MCF 10A (cell line): Measurements from ENCODE around the gene CCDC34. TPM values are rescaled to one million over a fixed set of nuclear protein-coding genes. Genes with fewer than 3 reads are reported as not detected.

Source experiments
- BruUV-seq: library from RNA; stranded (reverse); fragments of 400-500 nt; replicated peaks from 2 replicates; lab custom pipeline; 2021; lab: Mats Ljungman, UMichigan
- CTCF ChIA-PET: fragments of 300-600 bp; sonication (Branson Sonifier 250); formaldehyde crosslinking; extraction: SDS; loops from one replicate; lab custom pipeline; 2021; ENCODE audit warnings: antibody characterized with exemption, inconsistent platforms; lab: Yijun Ruan, JAX
- POLR2A ChIA-PET: fragments of 300-600, 350-650 bp; sonication (Branson Sonifier 250); formaldehyde crosslinking; extraction: SDS; loops from one replicate; lab custom pipeline; 2020; ENCODE audit warnings: antibody characterized with exemption, inconsistent platforms; lab: Yijun Ruan, JAX
- DNase-seq: peaks from one replicate; pipeline ENCODE4 v3.0.0-alpha.2; 2018; ENCODE audit not compliant: unreplicated experiment
- H3K27ac Mint-ChIP-seq: one replicate; pipeline ENCODE4 v1.8.0; 2022; ENCODE audit warnings: mild to moderate bottlenecking, low read depth, mixed read lengths; ENCODE audit not compliant: unreplicated experiment
- H3K27me3 Mint-ChIP-seq: one replicate; pipeline ENCODE4 v1.8.0; 2022; ENCODE audit warnings: mixed read lengths; ENCODE audit not compliant: insufficient read depth, unreplicated experiment
- H3K36me3 Mint-ChIP-seq: one replicate; pipeline ENCODE4 v1.8.0; 2022; ENCODE audit warnings: mild to moderate bottlenecking, moderate library complexity, mixed read lengths; ENCODE audit not compliant: insufficient read depth, unreplicated experiment
- H3K4me1 Mint-ChIP-seq: one replicate; pipeline ENCODE4 v1.8.0; 2022; ENCODE audit warnings: mixed read lengths; ENCODE audit not compliant: insufficient read depth, unreplicated experiment
- H3K4me3 Mint-ChIP-seq: one replicate; pipeline ENCODE4 v1.8.0; 2022; ENCODE audit warnings: mild to moderate bottlenecking, moderate library complexity, mixed read lengths; ENCODE audit not compliant: unreplicated experiment
- H3K9me3 Mint-ChIP-seq: one replicate; pipeline ENCODE4 v1.8.0; 2022; ENCODE audit warnings: mixed read lengths; ENCODE audit not compliant: unreplicated experiment
- CTCF ChIP-seq: fragments of 200-600 bp; IDR thresholded peaks from one replicate; pipeline ENCODE4 v1.8.0; 2022; ENCODE audit warnings: antibody characterized with exemption, mild to moderate bottlenecking; ENCODE audit not compliant: unreplicated experiment
- intact Hi-C: fragments of 100-400 bp; cut with micrococcal nuclease; formaldehyde crosslinking; loops from 2 replicates; pipeline ENCODE4 v1.14.1; 2022
- total RNA-seq: library from RNA; stranded (reverse); gene quantifications from 2 replicates; pipeline ENCODE4 v1.2.3, GENCODE V29; 2022

CCDC34 gene
- total RNA-seq, 1 experiment from 2014 or later: 11.1 TPM

DNA sequence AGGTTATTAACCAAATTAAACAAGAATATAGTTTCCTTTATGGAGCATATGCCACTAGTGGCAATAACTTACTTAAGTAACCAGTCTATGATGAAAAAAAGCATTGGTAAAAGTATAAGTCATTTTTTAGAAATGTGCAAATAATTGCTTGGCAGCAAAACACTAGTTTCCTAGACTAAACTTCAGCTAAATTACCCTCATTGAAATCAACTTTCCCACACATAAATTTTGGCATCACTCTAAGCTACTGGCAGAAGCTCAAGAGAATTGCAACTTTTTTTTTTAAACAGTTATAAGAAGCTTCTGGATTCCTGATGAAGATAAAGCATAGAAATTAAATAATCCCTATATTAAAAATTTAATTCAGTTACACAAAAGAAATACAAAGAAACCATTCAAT, 12.5 kb downstream of the CCDC34 start:
- Mint-ChIP-seq H3K9me3 (no peaks in the 10 kb centered on the region), H3K27me3 (no peaks in the 10 kb centered on the region), H3K4me1 (no peaks in the 10 kb centered on the region), H3K27ac (no peak overlapping the region), H3K36me3 (no peaks in the 10 kb centered on the region), H3K4me3 (no peak overlapping the region)
- DNase-seq: no peak
- intact Hi-C loops: no loop called here
- BruUV-seq: no TSS peak
- CTCF ChIA-PET: interaction anchor here (1.5 kb wide), 1 partner anchor 167 kb away, joined by 3 read pairs; no protein-coding TSS in a partner anchor
- no peak for TF ChIP-seq CTCF
- POLR2A ChIA-PET: interaction anchor here (0.6 to 0.7 kb wide), 2 partner anchors 12 to 74 kb away, joined by 3 read pairs; partner anchors contain the start of gene CCDC34

DNA sequence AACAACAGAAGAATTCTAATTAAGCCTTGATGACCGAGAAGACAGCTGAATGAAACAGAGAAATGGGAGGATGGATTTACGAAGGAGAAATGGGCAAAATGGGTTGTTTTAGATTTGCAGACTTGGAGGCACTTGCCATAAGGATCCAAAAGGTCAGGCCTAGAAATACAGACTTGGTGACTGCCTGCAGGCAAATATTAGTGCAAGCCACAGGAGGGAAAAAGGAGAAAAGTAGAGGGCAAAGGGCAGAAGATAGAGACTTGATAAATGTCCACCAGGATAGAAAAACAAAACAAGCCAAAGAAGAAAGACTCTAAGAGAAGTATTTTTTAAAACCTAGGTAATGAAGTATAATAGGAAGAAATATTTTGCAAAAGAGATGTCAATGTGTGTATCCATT, 13.1 kb downstream of the CCDC34 start:
- CTCF ChIA-PET: interaction anchor here (0.7 to 1.5 kb wide), 3 partner anchors 41 to 166 kb away, joined by 3 read pairs; no protein-coding TSS in a partner anchor
- TF ChIP-seq CTCF: no peak

GRCh38 chr11:27348340-27348873, 14.6 kb downstream of the CCDC34 start:
- Mint-ChIP-seq H3K4me3 (no peak overlapping the region), H3K27ac (no peak overlapping the region), H3K4me1 (peaks cover 4% of the 10 kb centered on the region), H3K36me3 (no peaks in the 10 kb centered on the region), H3K9me3 (no peaks in the 10 kb centered on the region), H3K27me3 (no peaks in the 10 kb centered on the region)
- ChIA-PET CTCF (interaction anchor here (1.0 to 1.5 kb wide), 2 partner anchors 52 to 151 kb away, joined by 3 to 4 read pairs; no protein-coding TSS in a partner anchor), POLR2A (interaction anchor here (0.7 to 1.1 kb wide), 2 partner anchors 10 to 137 kb away, joined by 3 read pairs; no protein-coding TSS in a partner anchor)
- no TSS peak for BruUV-seq
- intact Hi-C loops: no loop called here
- no peak for TF ChIP-seq CTCF
- no peak for DNase-seq

More for the DNA sequence above, 13.1 kb downstream of the CCDC34 start:
- BruUV-seq: no TSS peak
- POLR2A ChIA-PET: interaction anchor here (0.7 kb wide), 1 partner anchor 136 kb away, joined by 3 read pairs; no protein-coding TSS in a partner anchor
- no peak for DNase-seq
- intact Hi-C loops: no loop called here
- no peaks in the 10 kb centered on the region for H3K9me3 Mint-ChIP-seq
- no peaks in the 10 kb centered on the region for H3K27me3 Mint-ChIP-seq
- H3K4me1 Mint-ChIP-seq: no peaks in the 10 kb centered on the region
- no peaks in the 10 kb centered on the region for H3K36me3 Mint-ChIP-seq
- H3K27ac Mint-ChIP-seq: no peak overlapping the region
- H3K4me3 Mint-ChIP-seq: no peak overlapping the region
